Ovary (tissue), 3 donors: Measurements from ENCODE around the gene ZDHHC24.

Experiments used
- EP300 ChIP-seq: sonication (generic); formaldehyde crosslinking; IDR thresholded peaks from one replicate; pipeline ENCODE4 v1.6.1; 2017; ENCODE audit warnings: antibody characterized with exemption
- POLR2A ChIP-seq: fragments of 450-650 bp; IDR thresholded peaks from one replicate; pipeline ENCODE4 v1.6.1; 2017; ENCODE audit warnings: antibody characterized with exemption, mild to moderate bottlenecking, moderate library complexity
- TF ChIP-seq, protein P1 (sequence below), 3 donors: fragments of 450-650 bp in 2 of 3; fragments of 200-600 bp in 1 of 3; IDR thresholded peaks; one replicate each; pipeline versions ENCODE4 v1.5.1 to v1.8.0; 2016 to 2022; ENCODE audit warnings: antibody characterized with exemption in 3 of 3, mild to moderate bottlenecking in 1 of 3
- donor health status: DM: no; HTN: no; CAD: no.

DNA sequence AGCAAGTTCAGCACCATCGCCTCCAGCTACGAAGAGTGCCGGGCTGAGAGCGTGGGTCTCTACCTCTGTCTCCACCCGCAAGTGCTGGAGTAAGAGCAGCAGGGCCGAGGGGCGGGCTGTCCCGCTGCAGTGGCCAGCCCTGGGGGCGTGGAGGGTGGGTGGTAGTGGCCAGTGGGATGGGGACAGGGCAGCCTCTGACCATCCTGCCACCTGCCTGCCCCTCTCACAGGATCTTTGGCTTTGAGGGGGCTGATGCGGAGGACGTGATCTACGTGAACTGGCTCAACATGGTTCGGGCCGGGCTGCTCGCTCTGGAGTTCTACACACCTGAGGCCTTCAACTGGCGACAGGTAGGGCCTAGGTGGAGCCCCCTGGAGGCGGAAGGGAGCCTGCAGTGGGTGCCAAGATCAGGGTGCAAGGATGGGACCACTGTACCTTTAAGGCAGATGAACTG is 50.4 kb downstream of the ZDHHC24 start:
- TF ChIP-seq, protein P1, sequence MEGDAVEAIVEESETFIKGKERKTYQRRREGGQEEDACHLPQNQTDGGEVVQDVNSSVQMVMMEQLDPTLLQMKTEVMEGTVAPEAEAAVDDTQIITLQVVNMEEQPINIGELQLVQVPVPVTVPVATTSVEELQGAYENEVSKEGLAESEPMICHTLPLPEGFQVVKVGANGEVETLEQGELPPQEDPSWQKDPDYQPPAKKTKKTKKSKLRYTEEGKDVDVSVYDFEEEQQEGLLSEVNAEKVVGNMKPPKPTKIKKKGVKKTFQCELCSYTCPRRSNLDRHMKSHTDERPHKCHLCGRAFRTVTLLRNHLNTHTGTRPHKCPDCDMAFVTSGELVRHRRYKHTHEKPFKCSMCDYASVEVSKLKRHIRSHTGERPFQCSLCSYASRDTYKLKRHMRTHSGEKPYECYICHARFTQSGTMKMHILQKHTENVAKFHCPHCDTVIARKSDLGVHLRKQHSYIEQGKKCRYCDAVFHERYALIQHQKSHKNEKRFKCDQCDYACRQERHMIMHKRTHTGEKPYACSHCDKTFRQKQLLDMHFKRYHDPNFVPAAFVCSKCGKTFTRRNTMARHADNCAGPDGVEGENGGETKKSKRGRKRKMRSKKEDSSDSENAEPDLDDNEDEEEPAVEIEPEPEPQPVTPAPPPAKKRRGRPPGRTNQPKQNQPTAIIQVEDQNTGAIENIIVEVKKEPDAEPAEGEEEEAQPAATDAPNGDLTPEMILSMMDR (IDR thresholded peaks at IDR 0.05), result no peak
- TF ChIP-seq POLR2A, result no peak
- TF ChIP-seq EP300, result no peak
